ENCODE results near the gene AHNAK2. TPM values are rescaled to one million over a fixed set of nuclear protein-coding genes. Genes with fewer than 3 reads are reported as not detected.
"Not testable (repeated sequence)": the region's sequence is repeated elsewhere in the genome, so short reads cannot be mapped to it uniquely, and the experiment has no call there.

AHNAK2 gene
- total and polyA plus RNA-seq, 4 donors: 36.1 to 102 (median 37.9) TPM

DNA sequence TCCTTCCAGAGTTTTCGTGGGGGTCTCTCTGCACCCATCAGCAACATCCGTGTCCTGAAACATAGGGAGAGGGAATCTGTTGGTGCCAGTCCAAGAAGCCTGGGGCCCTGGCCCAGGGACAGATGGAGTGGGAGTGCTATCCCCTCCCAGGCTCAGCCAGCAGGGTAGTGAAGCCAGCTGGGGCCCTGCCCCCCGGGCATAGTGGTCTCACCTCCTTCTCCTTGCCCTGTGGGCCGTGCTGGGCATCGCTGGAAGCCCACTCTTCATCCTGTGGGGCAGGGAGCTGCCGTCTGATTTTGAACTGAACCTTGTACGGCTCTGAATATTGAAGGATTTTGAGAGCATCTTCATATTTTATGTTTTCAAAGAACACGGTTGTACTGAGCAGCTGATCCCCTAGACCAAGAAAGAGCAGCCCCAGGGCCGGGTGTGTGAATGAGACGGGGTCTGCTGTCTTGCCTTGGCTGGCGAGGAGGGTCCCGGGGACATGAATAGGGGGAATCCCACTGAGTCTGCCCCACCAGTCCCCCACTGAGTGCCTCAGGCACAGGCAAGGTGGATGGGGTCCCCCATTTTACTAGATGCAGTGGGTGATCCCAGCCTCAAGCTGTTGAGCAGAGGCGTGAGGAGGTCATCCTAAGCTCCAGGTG is 23.3 kb downstream of the AHNAK2 start:
- DNase-seq (ENCODE audit: low read depth in 4 of 6, low spot score in 6 of 6): no peak
- Histone ChIP-seq H3K4me3 (ENCODE audit: low read depth, low read length) (no peak overlapping the region), H3K27ac (ENCODE audit: low read depth, low read length) (no peak overlapping the region), H3K36me3 (ENCODE audit: control insufficient read depth, insufficient read depth, low read length) (peaks cover 40% of the 10 kb centered on the region), H3K9me3 (ENCODE audit: control insufficient read depth, insufficient read depth, low read length) (no peaks in the 10 kb centered on the region), H3K4me1 (ENCODE audit: control insufficient read depth, insufficient read depth, low read length) (no peaks in the 10 kb centered on the region), H3K27me3 (ENCODE audit: control insufficient read depth, insufficient read depth, low read length) (no peaks in the 10 kb centered on the region)
- 87% methylated on average over 10 of the region's 13 CpGs for WGBS (ENCODE audit: insufficient coverage)

- DNase-seq (ENCODE audit: low read depth in 4 of 6, low spot score in 6 of 6): no peak
- H3K27me3 ChIP-seq (ENCODE audit: control insufficient read depth, insufficient read depth, low read length): no peaks in the 10 kb centered on the region
- H3K4me1 ChIP-seq (ENCODE audit: control insufficient read depth, insufficient read depth, low read length): no peaks in the 10 kb centered on the region
- H3K27ac ChIP-seq (ENCODE audit: low read depth, low read length): no peak overlapping the region
- H3K9me3 ChIP-seq (ENCODE audit: control insufficient read depth, insufficient read depth, low read length): no peaks in the 10 kb centered on the region
- no peak overlapping the region for H3K4me3 ChIP-seq (ENCODE audit: low read depth, low read length)
- H3K36me3 ChIP-seq (ENCODE audit: control insufficient read depth, insufficient read depth, low read length): peaks cover 40% of the 10 kb centered on the region
- 83% methylated on average over 22 of the region's 26 CpGs for WGBS (ENCODE audit: insufficient coverage)
Measured at GRCh38 chr14:104953896-104954656, 24.1 kb downstream of the AHNAK2 start.

DNA sequence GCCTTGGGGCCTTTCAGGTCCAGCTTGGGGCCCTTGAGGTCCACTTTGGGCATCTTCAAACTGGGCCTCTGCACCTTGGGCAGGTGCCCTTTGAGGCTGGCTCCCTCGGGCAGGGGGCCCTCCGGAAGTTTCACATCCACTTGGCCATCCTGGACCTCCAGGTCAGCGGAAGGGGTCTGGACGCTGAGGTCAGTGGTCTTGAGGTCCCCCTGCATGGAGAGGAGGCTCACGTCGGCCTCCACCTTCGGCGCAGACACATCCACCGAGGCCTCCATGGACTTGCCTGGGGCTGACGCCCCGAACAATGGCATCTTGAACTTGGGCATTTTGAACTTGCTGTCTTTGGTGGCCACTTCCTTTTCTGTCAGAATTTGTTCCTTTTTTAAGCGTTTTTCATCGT is 25.1 kb downstream of the AHNAK2 start:
- Histone ChIP-seq H3K4me1 (ENCODE audit: control insufficient read depth, insufficient read depth, low read length) (no peaks in the 10 kb centered on the region), H3K27ac (ENCODE audit: low read depth, low read length) (no peak overlapping the region), H3K4me3 (ENCODE audit: low read depth, low read length) (no peak overlapping the region), H3K36me3 (ENCODE audit: control insufficient read depth, insufficient read depth, low read length) (peaks cover 40% of the 10 kb centered on the region), H3K27me3 (ENCODE audit: control insufficient read depth, insufficient read depth, low read length) (no peaks in the 10 kb centered on the region), H3K9me3 (ENCODE audit: control insufficient read depth, insufficient read depth, low read length) (no peaks in the 10 kb centered on the region)
- DNase-seq (ENCODE audit: low read depth in 4 of 6, low spot score in 6 of 6): no peak
- WGBS (ENCODE audit: insufficient coverage): 93% methylated on average over 10 of the region's 13 CpGs

GRCh38 chr14:104951863-104952657 is 26.1 kb downstream of the AHNAK2 start:
- not testable (repeated sequence) for H3K27me3 ChIP-seq (ENCODE audit: control insufficient read depth, insufficient read depth, low read length); H3K4me3 ChIP-seq (ENCODE audit: low read depth, low read length); DNase-seq (ENCODE audit: low read depth in 4 of 6, low spot score in 6 of 6); H3K9me3 ChIP-seq (ENCODE audit: control insufficient read depth, insufficient read depth, low read length); H3K27ac ChIP-seq (ENCODE audit: low read depth, low read length); H3K4me1 ChIP-seq (ENCODE audit: control insufficient read depth, insufficient read depth, low read length)
- 92% methylated on average over 24 of the region's 28 CpGs for WGBS (ENCODE audit: insufficient coverage)
- peaks cover 41% of the 10 kb centered on the region for H3K36me3 ChIP-seq (ENCODE audit: control insufficient read depth, insufficient read depth, low read length)

DNA sequence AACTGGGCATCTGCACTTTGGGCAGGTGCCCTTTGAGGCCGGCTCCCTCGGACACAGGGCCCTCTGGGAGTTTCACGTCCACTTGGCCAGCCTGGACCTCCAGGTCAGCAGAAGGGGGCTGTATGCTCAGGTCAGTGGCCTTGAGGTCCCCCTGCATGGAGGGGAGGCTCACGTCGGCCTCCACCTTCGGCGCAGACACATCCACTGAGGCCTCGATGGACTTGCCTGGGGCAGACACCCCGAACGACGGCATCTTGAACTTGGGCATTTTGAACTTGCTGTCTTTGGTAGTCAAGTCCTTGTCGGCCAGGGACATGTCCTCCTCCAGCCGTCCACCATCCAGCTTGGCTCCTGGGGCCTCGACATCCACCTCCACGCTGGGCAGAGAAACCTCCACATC is 27.5 kb downstream of the AHNAK2 start:
- H3K4me1 ChIP-seq (ENCODE audit: control insufficient read depth, insufficient read depth, low read length); DNase-seq (ENCODE audit: low read depth in 4 of 6, low spot score in 6 of 6); H3K9me3 ChIP-seq (ENCODE audit: control insufficient read depth, insufficient read depth, low read length); H3K4me3 ChIP-seq (ENCODE audit: low read depth, low read length); H3K27me3 ChIP-seq (ENCODE audit: control insufficient read depth, insufficient read depth, low read length); H3K27ac ChIP-seq (ENCODE audit: low read depth, low read length): not testable (repeated sequence)
- peaks cover 37% of the 10 kb centered on the region for H3K36me3 ChIP-seq (ENCODE audit: control insufficient read depth, insufficient read depth, low read length)
- WGBS (ENCODE audit: insufficient coverage): 92% methylated on average over 14 of the region's 15 CpGs

GRCh38 chr14:104950021-104950420 is 28.2 kb downstream of the AHNAK2 start:
- no peak for DNase-seq (ENCODE audit: low read depth in 4 of 6, low spot score in 6 of 6)

GRCh38 chr14:104949406-104949955 is 28.7 kb downstream of the AHNAK2 start:
- peaks cover 30% of the 10 kb centered on the region for H3K36me3 ChIP-seq (ENCODE audit: control insufficient read depth, insufficient read depth, low read length)
- not testable (repeated sequence) for H3K4me3 ChIP-seq (ENCODE audit: low read depth, low read length); DNase-seq (ENCODE audit: low read depth in 4 of 6, low spot score in 6 of 6); H3K9me3 ChIP-seq (ENCODE audit: control insufficient read depth, insufficient read depth, low read length); H3K4me1 ChIP-seq (ENCODE audit: control insufficient read depth, insufficient read depth, low read length); H3K27ac ChIP-seq (ENCODE audit: low read depth, low read length); H3K27me3 ChIP-seq (ENCODE audit: control insufficient read depth, insufficient read depth, low read length)
- WGBS (ENCODE audit: insufficient coverage): 88% methylated on average over 22 of the region's 24 CpGs

More at GRCh38 chr14:104950021-104950420, 28.2 kb downstream of the AHNAK2 start:
- Histone ChIP-seq H3K4me1 (ENCODE audit: control insufficient read depth, insufficient read depth, low read length) (no peaks in the 10 kb centered on the region), H3K27ac (ENCODE audit: low read depth, low read length) (no peak overlapping the region), H3K4me3 (ENCODE audit: low read depth, low read length) (no peak overlapping the region), H3K36me3 (ENCODE audit: control insufficient read depth, insufficient read depth, low read length) (peaks cover 33% of the 10 kb centered on the region), H3K27me3 (ENCODE audit: control insufficient read depth, insufficient read depth, low read length) (no peaks in the 10 kb centered on the region), H3K9me3 (ENCODE audit: control insufficient read depth, insufficient read depth, low read length) (no peaks in the 10 kb centered on the region)
- 94% methylated on average over 17 of the region's 17 CpGs for WGBS (ENCODE audit: insufficient coverage)

GRCh38 chr14:104948736-104949031 is 29.5 kb downstream of the AHNAK2 start:
- Histone ChIP-seq H3K4me1 (ENCODE audit: control insufficient read depth, insufficient read depth, low read length) (no peaks in the 10 kb centered on the region), H3K4me3 (ENCODE audit: low read depth, low read length) (no peak overlapping the region), H3K27ac (ENCODE audit: low read depth, low read length) (no peak overlapping the region), H3K9me3 (ENCODE audit: control insufficient read depth, insufficient read depth, low read length) (no peaks in the 10 kb centered on the region), H3K36me3 (ENCODE audit: control insufficient read depth, insufficient read depth, low read length) (peaks cover 26% of the 10 kb centered on the region), H3K27me3 (ENCODE audit: control insufficient read depth, insufficient read depth, low read length) (no peaks in the 10 kb centered on the region)
- no peak for DNase-seq (ENCODE audit: low read depth in 4 of 6, low spot score in 6 of 6)
- 92% methylated on average over 11 of the region's 11 CpGs for WGBS (ENCODE audit: insufficient coverage)

DNA sequence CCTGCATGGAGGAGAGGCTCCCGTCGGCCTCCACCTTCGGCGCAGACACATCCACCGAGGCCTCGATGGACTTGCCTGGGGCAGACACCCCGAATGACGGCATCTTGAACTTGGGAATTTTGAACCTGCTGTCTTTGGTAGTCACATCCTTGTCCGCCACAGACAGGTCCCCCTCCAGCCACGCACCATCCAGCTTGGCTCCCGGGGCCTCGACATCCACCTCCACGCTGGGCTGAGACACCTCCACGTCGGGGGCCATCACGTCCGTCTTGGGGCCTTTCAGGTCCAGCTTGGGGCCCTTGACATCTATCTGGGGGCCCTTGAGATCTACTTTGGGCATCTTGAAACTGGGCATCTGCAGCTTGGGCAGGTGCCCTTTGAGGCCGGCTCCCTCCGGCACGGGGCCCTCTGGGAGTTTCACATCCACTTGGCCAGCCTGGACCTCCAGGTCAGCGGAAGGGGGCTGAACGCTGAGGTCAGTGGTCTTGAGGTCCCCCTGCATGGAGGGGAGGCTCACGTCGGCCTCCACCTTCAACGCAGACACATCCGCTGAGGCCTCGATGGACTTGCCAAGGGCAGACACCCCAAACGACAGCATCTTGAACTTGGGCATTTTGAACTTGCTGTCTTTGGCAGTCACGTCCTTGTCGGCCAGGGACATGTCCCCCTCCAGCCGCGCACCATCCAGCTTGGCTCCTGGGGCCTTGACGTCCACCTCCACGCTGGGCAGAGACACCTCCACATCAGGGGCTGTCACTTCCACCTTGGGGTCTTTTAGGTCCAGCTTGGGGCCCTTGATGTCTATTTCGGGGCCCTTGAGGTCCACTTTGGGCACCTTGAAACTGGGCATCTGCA is 30.1 kb downstream of the AHNAK2 start:
- DNase-seq (ENCODE audit: low read depth in 4 of 6, low spot score in 6 of 6): not testable (repeated sequence)
- H3K36me3 ChIP-seq (ENCODE audit: control insufficient read depth, insufficient read depth, low read length): peaks cover 26% of the 10 kb centered on the region

More for the DNA sequence above, 30.1 kb downstream of the AHNAK2 start:
- H3K4me1 ChIP-seq (ENCODE audit: control insufficient read depth, insufficient read depth, low read length); H3K27ac ChIP-seq (ENCODE audit: low read depth, low read length); H3K27me3 ChIP-seq (ENCODE audit: control insufficient read depth, insufficient read depth, low read length); H3K9me3 ChIP-seq (ENCODE audit: control insufficient read depth, insufficient read depth, low read length); H3K4me3 ChIP-seq (ENCODE audit: low read depth, low read length): not testable (repeated sequence)
- WGBS (ENCODE audit: insufficient coverage): 96% methylated on average over 33 of the region's 35 CpGs
